HEK293 (cell line): ENCODE data around the gene MEP1A.

Experiments
- CTCF ChIP-seq: fragments of 450-650 bp; formaldehyde crosslinking; IDR thresholded peaks from 2 replicates; pipeline ENCODE4 v1.5.1; 2016; ENCODE audit warnings: missing biosample characterization, missing genetic modification characterization
- EGR2 ChIP-seq: fragments of 450-650 bp; formaldehyde crosslinking; IDR thresholded peaks from 2 replicates; pipeline ENCODE4 v1.5.1; 2016; ENCODE audit warnings: low read depth, missing biosample characterization, missing genetic modification characterization
- MEIS1 ChIP-seq: sonication (generic); formaldehyde crosslinking; IDR thresholded peaks from 2 replicates; pipeline ENCODE4 v1.8.1; 2022; ENCODE audit warnings: missing genetic modification reagents, mild to moderate bottlenecking, borderline replicate concordance
- REST ChIP-seq: fragments of 450-650 bp; formaldehyde crosslinking; IDR thresholded peaks from 2 replicates; pipeline ENCODE4 v1.5.1; 2016; ENCODE audit warnings: missing biosample characterization, missing genetic modification characterization
- YY1 ChIP-seq: fragments of 450-650 bp; formaldehyde crosslinking; IDR thresholded peaks from 2 replicates; pipeline ENCODE4 v1.5.1; 2018; ENCODE audit warnings: missing biosample characterization, missing genetic modification characterization
- ZNF10 ChIP-seq: fragments of 450-650 bp; formaldehyde crosslinking; IDR thresholded peaks from 2 replicates; pipeline ENCODE4 v1.5.1; 2017; ENCODE audit warnings: missing biosample characterization, missing genetic modification characterization
- ZNF184 ChIP-seq: fragments of 450-650 bp; IDR thresholded peaks from 2 replicates; pipeline ENCODE4 v1.5.1; 2018; ENCODE audit warnings: missing biosample characterization, mild to moderate bottlenecking, missing genetic modification characterization
- ZNF423 ChIP-seq: fragments of 450-650 bp; formaldehyde crosslinking; IDR thresholded peaks from 2 replicates; pipeline ENCODE4 v1.5.1; 2016; ENCODE audit warnings: missing biosample characterization, missing genetic modification characterization
- ZNF426 ChIP-seq: fragments of 450-650 bp; formaldehyde crosslinking; IDR thresholded peaks from 2 replicates; pipeline ENCODE4 v1.5.1; 2017; ENCODE audit warnings: missing biosample characterization, missing genetic modification characterization, mild to moderate bottlenecking, inconsistent platforms, moderate library complexity
- ZNF549 ChIP-seq: fragments of 450-650 bp; IDR thresholded peaks from 2 replicates; pipeline ENCODE4 v1.5.1; 2018; ENCODE audit warnings: missing biosample characterization, missing genetic modification characterization, mild to moderate bottlenecking, inconsistent platforms, moderate library complexity
- ZNF791 ChIP-seq: fragments of 450-650 bp; formaldehyde crosslinking; IDR thresholded peaks from 2 replicates; pipeline ENCODE4 v1.5.1; 2016; ENCODE audit warnings: missing biosample characterization, missing genetic modification characterization

DNA sequence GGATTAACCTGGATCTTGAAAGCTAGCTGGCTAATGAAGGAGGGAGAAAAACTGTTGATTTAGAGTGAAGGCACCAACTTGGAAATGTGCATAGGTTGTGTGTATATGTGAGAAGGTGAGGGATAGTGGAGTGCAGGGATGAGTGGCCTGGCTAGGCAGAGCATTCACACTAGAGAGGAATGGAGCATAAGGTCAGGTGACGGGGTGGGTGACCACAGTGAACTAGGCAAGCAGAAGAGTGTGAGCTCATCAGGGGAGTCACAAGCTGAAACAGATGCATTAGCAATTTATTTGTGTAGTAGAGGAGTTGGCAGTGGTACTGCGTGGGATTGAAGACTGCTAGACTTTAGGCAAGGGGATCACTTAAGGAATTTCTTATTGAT, 36.0 kb upstream of the MEP1A start:
- TF ChIP-seq ZNF423 (tag by site-specific recombination): no peak
- no peak for TF ChIP-seq REST
- TF ChIP-seq ZNF426 (tag by site-specific recombination): no peak
- TF ChIP-seq CTCF (tag by site-specific recombination): no peak
- TF ChIP-seq ZNF184 (tag by site-specific recombination): no peak
- no peak for TF ChIP-seq MEIS1
- TF ChIP-seq ZNF549: no peak
- TF ChIP-seq ZNF791: no peak
- peak; percentile 80; the same call in 1 of the 2 replicates for TF ChIP-seq ZNF10 (tag by site-specific recombination)
- TF ChIP-seq YY1: no peak
- TF ChIP-seq EGR2 (tag by site-specific recombination): no peak
